Cardiac muscle cell (in vitro differentiated cells and primary cell): Measurements from ENCODE around the gene GRIP1. TPM values are rescaled to one million over a fixed set of nuclear protein-coding genes. Genes with fewer than 3 reads are reported as not detected.

Experiments used
- DNase-seq, 2 donors: peaks; one replicate each; pipeline versions ENCODE4 v3.0.0 to v3.0.0-alpha.2; 2010 to 2017; ENCODE audit warnings: low read depth in 1 of 2, low spot score in 1 of 2
- H3K27ac ChIP-seq: fragments of 200-600 bp; sonication (generic); 2 replicates; pipeline ENCODE4 v1.5.1; 2016
- H3K27me3 ChIP-seq: fragments of 200-600 bp; sonication (generic); 2 replicates; pipeline ENCODE4 v1.6.0; 2016; ENCODE audit warnings: control low read depth
- H3K36me3 ChIP-seq: fragments of 200-600 bp; sonication (generic); 2 replicates; pipeline ENCODE4 v1.5.1; 2016; ENCODE audit warnings: control low read depth
- H3K4me1 ChIP-seq: fragments of 200-600 bp; sonication (generic); 2 replicates; pipeline ENCODE4 v1.8.1; 2017; ENCODE audit warnings: low read depth, mild to moderate bottlenecking, mixed run types
- H3K4me3 ChIP-seq: fragments of 200-600 bp; sonication (generic); 2 replicates; pipeline ENCODE4 v1.5.1; 2016; ENCODE audit warnings: mild to moderate bottlenecking
- H3K9me3 ChIP-seq: fragments of 200-600 bp; sonication (generic); 2 replicates; pipeline ENCODE4 v1.5.1; 2017; ENCODE audit warnings: low read depth, mild to moderate bottlenecking, control low read depth
- CTCF ChIP-seq: IDR thresholded peaks from 2 replicates; pipeline ENCODE4 v1.5.1; 2012; ENCODE audit warnings: low read depth, mild to moderate bottlenecking, low read length
- polyA plus RNA-seq: library from polyadenylated mRNA; unstranded; fragments of >200 nt; fragmentation: Nextera tagmentation; extraction: Ambion mirVana; gene quantifications from 2 replicates; pipeline ENCODE4 v1.2.1, GENCODE V29; 2016
- total RNA-seq: library from RNA; depleted of rRNA; stranded (reverse); fragments of >200 nt; gene quantifications from 2 replicates; pipeline ENCODE4 v1.2.3, GENCODE V29; 2016

Gene GRIP1
- total and polyA plus RNA-seq, 2 experiments from 2014 or later: 2.6 to 5.2 TPM

- Histone ChIP-seq H3K27ac (no peak overlapping the region), H3K4me1 (no peaks in the 10 kb centered on the region), H3K27me3 (no peaks in the 10 kb centered on the region), H3K9me3 (no peaks in the 10 kb centered on the region), H3K4me3 (no peak overlapping the region), H3K36me3 (no peaks in the 10 kb centered on the region)
- DNase-seq: no peak
- TF ChIP-seq CTCF: no peak
These were observed 139.9 kb downstream of the GRIP1 start for GRCh38 chr12:66538970-66539369.

GRCh38 chr12:66537876-66538275 lies 141.0 kb downstream of the GRIP1 start:
- Histone ChIP-seq H3K27ac (no peak overlapping the region), H3K4me3 (no peak overlapping the region), H3K36me3 (no peaks in the 10 kb centered on the region), H3K4me1 (no peaks in the 10 kb centered on the region), H3K9me3 (no peaks in the 10 kb centered on the region), H3K27me3 (no peaks in the 10 kb centered on the region)
- DNase-seq: no peak
- TF ChIP-seq CTCF: no peak

- no peak for TF ChIP-seq CTCF
- no peaks in the 10 kb centered on the region for H3K4me1 ChIP-seq
- no peak overlapping the region for H3K4me3 ChIP-seq
- no peaks in the 10 kb centered on the region for H3K36me3 ChIP-seq
- no peak overlapping the region for H3K27ac ChIP-seq
- H3K9me3 ChIP-seq: no peaks in the 10 kb centered on the region
- no peak for DNase-seq
- H3K27me3 ChIP-seq: no peaks in the 10 kb centered on the region
These were observed 145.1 kb downstream of the GRIP1 start for GRCh38 chr12:66533767-66534166.

- H3K4me3 ChIP-seq: no peak overlapping the region
- no peaks in the 10 kb centered on the region for H3K4me1 ChIP-seq
- no peak for TF ChIP-seq CTCF
- H3K36me3 ChIP-seq: no peaks in the 10 kb centered on the region
- H3K9me3 ChIP-seq: no peaks in the 10 kb centered on the region
- no peak for DNase-seq
- H3K27ac ChIP-seq: no peak overlapping the region
- H3K27me3 ChIP-seq: no peaks in the 10 kb centered on the region
These were observed 147.1 kb downstream of the GRIP1 start for GRCh38 chr12:66531766-66532165.

GRCh38 chr12:66529934-66530333 lies 148.9 kb downstream of the GRIP1 start:
- H3K4me3 ChIP-seq: no peak overlapping the region
- no peaks in the 10 kb centered on the region for H3K36me3 ChIP-seq
- no peak for DNase-seq
- no peak for TF ChIP-seq CTCF
- H3K27me3 ChIP-seq: no peaks in the 10 kb centered on the region
- H3K27ac ChIP-seq: no peak overlapping the region
- H3K9me3 ChIP-seq: no peaks in the 10 kb centered on the region
- no peaks in the 10 kb centered on the region for H3K4me1 ChIP-seq

- no peak overlapping the region for H3K4me3 ChIP-seq
- no peaks in the 10 kb centered on the region for H3K9me3 ChIP-seq
- H3K36me3 ChIP-seq: no peaks in the 10 kb centered on the region
- H3K4me1 ChIP-seq: peaks cover 14% of the 10 kb centered on the region
- no peaks in the 10 kb centered on the region for H3K27me3 ChIP-seq
- no peak for TF ChIP-seq CTCF
- DNase-seq: no peak
- H3K27ac ChIP-seq: no peak overlapping the region
These were observed 162.3 kb downstream of the GRIP1 start for GRCh38 chr12:66516561-66516960.
